Activated naive CD8-positive, alpha-beta T cell treated with anti-CD3 and anti-CD28 coated beads for 36 hours (primary cell): ENCODE results near the gene EFCAB7. TPM values are rescaled to one million over a fixed set of nuclear protein-coding genes. Genes with fewer than 3 reads are reported as not detected.
"Not testable (repeated sequence)": the region's sequence is repeated elsewhere in the genome, so short reads cannot be mapped to it uniquely, and the experiment has no call there.

Experiments used
- DNase-seq: peaks from one replicate; pipeline ENCODE4 v3.0.0; 2021
- H3K27ac Mint-ChIP-seq: one replicate; pipeline ENCODE4 v1.8.0; 2022; ENCODE audit warnings: mild to moderate bottlenecking, moderate library complexity, mixed read lengths
- H3K27me3 Mint-ChIP-seq: one replicate; pipeline ENCODE4 v1.8.0; 2022; ENCODE audit warnings: mild to moderate bottlenecking, mixed read lengths
- H3K36me3 Mint-ChIP-seq: one replicate; pipeline ENCODE4 v1.8.0; 2021; ENCODE audit warnings: mild to moderate bottlenecking, mixed read lengths
- H3K4me1 Mint-ChIP-seq: one replicate; pipeline ENCODE4 v1.8.0; 2021; ENCODE audit warnings: mixed read lengths
- H3K4me3 Mint-ChIP-seq: one replicate; pipeline ENCODE4 v1.8.0; 2022; ENCODE audit warnings: mild to moderate bottlenecking, moderate library complexity, mixed read lengths
- H3K9me3 Mint-ChIP-seq: one replicate; pipeline ENCODE4 v1.8.0; 2022; ENCODE audit warnings: mixed read lengths
- total RNA-seq, 2 experiments: library from RNA; stranded (reverse); gene quantifications; one replicate each; pipeline ENCODE4 v1.2.3, GENCODE V29; 2021

Gene EFCAB7
- total RNA-seq, 2 experiments from 2014 or later = 5.9 to 6.9 TPM

GRCh38 chr1:63574203-63574796 is 51.0 kb downstream of the EFCAB7 start:
- not testable (repeated sequence) for H3K9me3 Mint-ChIP-seq, H3K4me1 Mint-ChIP-seq, H3K36me3 Mint-ChIP-seq, DNase-seq, H3K27ac Mint-ChIP-seq, H3K4me3 Mint-ChIP-seq, H3K27me3 Mint-ChIP-seq

- DNase-seq = no peak
- H3K27me3 Mint-ChIP-seq = no peaks in the 10 kb centered on the region
- no peak overlapping the region for H3K27ac Mint-ChIP-seq
- no peaks in the 10 kb centered on the region for H3K4me1 Mint-ChIP-seq
- no peaks in the 10 kb centered on the region for H3K36me3 Mint-ChIP-seq
- peaks cover 1% of the 10 kb centered on the region for H3K9me3 Mint-ChIP-seq
- H3K4me3 Mint-ChIP-seq = no peak overlapping the region
Observed at GRCh38 chr1:63575340-63575826, 52.1 kb downstream of the EFCAB7 start.

- H3K4me1 Mint-ChIP-seq = peaks cover 12% of the 10 kb centered on the region
- H3K36me3 Mint-ChIP-seq = peaks cover 35% of the 10 kb centered on the region
- DNase-seq, H3K9me3 Mint-ChIP-seq, H3K27me3 Mint-ChIP-seq, H3K4me3 Mint-ChIP-seq: not testable (repeated sequence)
- H3K27ac Mint-ChIP-seq = peak overlapping the region; percentile 16
Observed at GRCh38 chr1:63586326-63586725, 63.0 kb downstream of the EFCAB7 start.

GRCh38 chr1:63590166-63590560 is 66.8 kb downstream of the EFCAB7 start:
- no peak overlapping the region for H3K4me3 Mint-ChIP-seq
- peaks cover 22% of the 10 kb centered on the region for H3K4me1 Mint-ChIP-seq
- no peaks in the 10 kb centered on the region for H3K9me3 Mint-ChIP-seq
- peaks cover 22% of the 10 kb centered on the region for H3K36me3 Mint-ChIP-seq
- H3K27me3 Mint-ChIP-seq = no peaks in the 10 kb centered on the region
- no peak overlapping the region for H3K27ac Mint-ChIP-seq
- DNase-seq = no peak

- Mint-ChIP-seq H3K27me3 (no peaks in the 10 kb centered on the region), H3K27ac (peak overlapping the region; percentile 95), H3K9me3 (no peaks in the 10 kb centered on the region), H3K4me3 (peak overlapping the region; percentile 95), H3K36me3 (peaks cover 28% of the 10 kb centered on the region), H3K4me1 (peaks cover 22% of the 10 kb centered on the region)
- DNase-seq = no peak
Observed at GRCh38 chr1:63592536-63593302, 69.4 kb downstream of the EFCAB7 start.

GRCh38 chr1:63593303-63593885 is 70.1 kb downstream of the EFCAB7 start, which contains the start of gene PGM1:
Gene PGM1, plus strand, starts transcription at chr1:63593411. Its CDS starts 78 bp downstream, at chr1:63593489.
- Mint-ChIP-seq H3K4me3 (peak within 1 kb of the TSS; percentile 95), H3K27me3 (no peaks in the 10 kb centered on the region), H3K9me3 (no peaks in the 10 kb centered on the region), H3K36me3 (peaks cover 27% of the 10 kb centered on the region), H3K27ac (peak within 1 kb of the TSS; percentile 98), H3K4me1 (peaks cover 20% of the 10 kb centered on the region)
- DNase-seq = peak; percentile 82

- Mint-ChIP-seq H3K27me3 (no peaks in the 10 kb centered on the region), H3K27ac (peak overlapping the region; percentile 98), H3K9me3 (no peaks in the 10 kb centered on the region), H3K4me1 (peaks cover 18% of the 10 kb centered on the region), H3K36me3 (peaks cover 25% of the 10 kb centered on the region), H3K4me3 (peak overlapping the region; percentile 95)
- DNase-seq = peak; percentile 78
Observed at GRCh38 chr1:63593886-63594605, 70.7 kb downstream of the EFCAB7 start.

GRCh38 chr1:63595435-63595834 is 72.1 kb downstream of the EFCAB7 start:
- Mint-ChIP-seq H3K36me3 (peaks cover 23% of the 10 kb centered on the region), H3K27ac (no peak overlapping the region), H3K4me1 (peaks cover 18% of the 10 kb centered on the region), H3K27me3 (no peaks in the 10 kb centered on the region), H3K4me3 (peak overlapping the region; percentile 32), H3K9me3 (no peaks in the 10 kb centered on the region)
- DNase-seq = no peak

- DNase-seq = no peak
- H3K9me3 Mint-ChIP-seq = no peaks in the 10 kb centered on the region
- no peak overlapping the region for H3K27ac Mint-ChIP-seq
- no peaks in the 10 kb centered on the region for H3K27me3 Mint-ChIP-seq
- peaks cover 8% of the 10 kb centered on the region for H3K4me1 Mint-ChIP-seq
- peaks cover 24% of the 10 kb centered on the region for H3K36me3 Mint-ChIP-seq
- H3K4me3 Mint-ChIP-seq = no peak overlapping the region
Observed at GRCh38 chr1:63599799-63600198, 76.5 kb downstream of the EFCAB7 start.

- H3K36me3 Mint-ChIP-seq = peaks cover 22% of the 10 kb centered on the region
- no peaks in the 10 kb centered on the region for H3K9me3 Mint-ChIP-seq
- H3K4me1 Mint-ChIP-seq = peaks cover 8% of the 10 kb centered on the region
- DNase-seq = no peak
- H3K27ac Mint-ChIP-seq = no peak overlapping the region
- no peaks in the 10 kb centered on the region for H3K27me3 Mint-ChIP-seq
- no peak overlapping the region for H3K4me3 Mint-ChIP-seq
Observed at GRCh38 chr1:63600248-63600647, 76.9 kb downstream of the EFCAB7 start.

- Mint-ChIP-seq H3K4me1 (peaks cover 2% of the 10 kb centered on the region), H3K27ac (no peak overlapping the region), H3K9me3 (no peaks in the 10 kb centered on the region), H3K27me3 (no peaks in the 10 kb centered on the region), H3K36me3 (peaks cover 14% of the 10 kb centered on the region), H3K4me3 (no peak overlapping the region)
- no peak for DNase-seq
Observed at GRCh38 chr1:63601061-63601460, 77.7 kb downstream of the EFCAB7 start.

- peaks cover 2% of the 10 kb centered on the region for H3K4me1 Mint-ChIP-seq
- no peak for DNase-seq
- no peak overlapping the region for H3K27ac Mint-ChIP-seq
- no peaks in the 10 kb centered on the region for H3K9me3 Mint-ChIP-seq
- no peak overlapping the region for H3K4me3 Mint-ChIP-seq
- H3K27me3 Mint-ChIP-seq = no peaks in the 10 kb centered on the region
- H3K36me3 Mint-ChIP-seq = peaks cover 12% of the 10 kb centered on the region
Observed at GRCh38 chr1:63601463-63601862, 78.1 kb downstream of the EFCAB7 start.

- Mint-ChIP-seq H3K4me1 (peaks cover 2% of the 10 kb centered on the region), H3K27me3 (no peaks in the 10 kb centered on the region), H3K27ac (no peak overlapping the region), H3K36me3 (peaks cover 9% of the 10 kb centered on the region), H3K9me3 (no peaks in the 10 kb centered on the region), H3K4me3 (no peak overlapping the region)
- no peak for DNase-seq
Observed at GRCh38 chr1:63601912-63602311, 78.6 kb downstream of the EFCAB7 start.

- no peak for DNase-seq
- H3K36me3 Mint-ChIP-seq = peaks cover 8% of the 10 kb centered on the region
- no peaks in the 10 kb centered on the region for H3K9me3 Mint-ChIP-seq
- H3K4me3 Mint-ChIP-seq = no peak overlapping the region
- no peak overlapping the region for H3K27ac Mint-ChIP-seq
- peaks cover 2% of the 10 kb centered on the region for H3K4me1 Mint-ChIP-seq
- H3K27me3 Mint-ChIP-seq = no peaks in the 10 kb centered on the region
Observed at GRCh38 chr1:63602629-63603028, 79.3 kb downstream of the EFCAB7 start.

- DNase-seq = no peak
- Mint-ChIP-seq H3K27me3 (no peaks in the 10 kb centered on the region), H3K36me3 (peaks cover 8% of the 10 kb centered on the region), H3K9me3 (no peaks in the 10 kb centered on the region), H3K4me1 (peaks cover 2% of the 10 kb centered on the region), H3K27ac (no peak overlapping the region), H3K4me3 (no peak overlapping the region)
Observed at GRCh38 chr1:63603810-63604209, 80.5 kb downstream of the EFCAB7 start.
